ENCODE results near the gene ZNF268. TPM values are rescaled to one million over a fixed set of nuclear protein-coding genes. Genes with fewer than 3 reads are reported as not detected.

The ZNF268 gene
- total RNA-seq, 1 experiment from 2014 or later, result 22.4 TPM

DNA sequence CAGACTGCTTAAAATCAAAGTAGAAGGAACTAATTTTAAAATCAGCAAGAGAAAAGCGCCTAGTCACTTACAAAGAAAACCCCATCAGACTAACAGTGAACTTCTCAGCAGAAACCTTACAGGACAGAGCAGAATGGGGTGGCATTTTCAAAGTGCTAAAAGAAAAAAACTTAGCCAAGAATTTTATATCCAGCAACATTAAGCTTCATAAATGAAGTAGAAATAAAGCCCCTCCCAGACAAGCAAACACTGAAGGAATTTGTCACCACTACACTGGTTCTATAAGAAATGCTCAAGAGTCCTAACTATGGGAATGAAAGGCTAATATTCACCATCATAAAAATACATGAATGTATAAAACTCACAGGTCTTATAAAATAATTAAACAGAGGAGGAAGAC, 6.4 kb upstream of the ZNF268 start:
- TF ChIP-seq SIN3A (IDR thresholded peaks at IDR 0.05; ENCODE audit: borderline replicate concordance, insufficient read depth, low read depth, low read length) (no peak), POLR2AphosphoS5 (IDR thresholded peaks at IDR 0.05; ENCODE audit: low read depth, low read length) (no peak), TCF7L2 (IDR thresholded peaks at IDR 0.05; ENCODE audit: low read depth, low read length) (no peak)
- TF ChIP-seq, protein P1, sequence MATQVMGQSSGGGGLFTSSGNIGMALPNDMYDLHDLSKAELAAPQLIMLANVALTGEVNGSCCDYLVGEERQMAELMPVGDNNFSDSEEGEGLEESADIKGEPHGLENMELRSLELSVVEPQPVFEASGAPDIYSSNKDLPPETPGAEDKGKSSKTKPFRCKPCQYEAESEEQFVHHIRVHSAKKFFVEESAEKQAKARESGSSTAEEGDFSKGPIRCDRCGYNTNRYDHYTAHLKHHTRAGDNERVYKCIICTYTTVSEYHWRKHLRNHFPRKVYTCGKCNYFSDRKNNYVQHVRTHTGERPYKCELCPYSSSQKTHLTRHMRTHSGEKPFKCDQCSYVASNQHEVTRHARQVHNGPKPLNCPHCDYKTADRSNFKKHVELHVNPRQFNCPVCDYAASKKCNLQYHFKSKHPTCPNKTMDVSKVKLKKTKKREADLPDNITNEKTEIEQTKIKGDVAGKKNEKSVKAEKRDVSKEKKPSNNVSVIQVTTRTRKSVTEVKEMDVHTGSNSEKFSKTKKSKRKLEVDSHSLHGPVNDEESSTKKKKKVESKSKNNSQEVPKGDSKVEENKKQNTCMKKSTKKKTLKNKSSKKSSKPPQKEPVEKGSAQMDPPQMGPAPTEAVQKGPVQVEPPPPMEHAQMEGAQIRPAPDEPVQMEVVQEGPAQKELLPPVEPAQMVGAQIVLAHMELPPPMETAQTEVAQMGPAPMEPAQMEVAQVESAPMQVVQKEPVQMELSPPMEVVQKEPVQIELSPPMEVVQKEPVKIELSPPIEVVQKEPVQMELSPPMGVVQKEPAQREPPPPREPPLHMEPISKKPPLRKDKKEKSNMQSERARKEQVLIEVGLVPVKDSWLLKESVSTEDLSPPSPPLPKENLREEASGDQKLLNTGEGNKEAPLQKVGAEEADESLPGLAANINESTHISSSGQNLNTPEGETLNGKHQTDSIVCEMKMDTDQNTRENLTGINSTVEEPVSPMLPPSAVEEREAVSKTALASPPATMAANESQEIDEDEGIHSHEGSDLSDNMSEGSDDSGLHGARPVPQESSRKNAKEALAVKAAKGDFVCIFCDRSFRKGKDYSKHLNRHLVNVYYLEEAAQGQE (IDR thresholded peaks at IDR 0.05; ENCODE audit: insufficient read depth in 1 of 2, low read depth in 2 of 2, low read length in 1 of 2), result no peak
- TF ChIP-seq, protein P2, sequence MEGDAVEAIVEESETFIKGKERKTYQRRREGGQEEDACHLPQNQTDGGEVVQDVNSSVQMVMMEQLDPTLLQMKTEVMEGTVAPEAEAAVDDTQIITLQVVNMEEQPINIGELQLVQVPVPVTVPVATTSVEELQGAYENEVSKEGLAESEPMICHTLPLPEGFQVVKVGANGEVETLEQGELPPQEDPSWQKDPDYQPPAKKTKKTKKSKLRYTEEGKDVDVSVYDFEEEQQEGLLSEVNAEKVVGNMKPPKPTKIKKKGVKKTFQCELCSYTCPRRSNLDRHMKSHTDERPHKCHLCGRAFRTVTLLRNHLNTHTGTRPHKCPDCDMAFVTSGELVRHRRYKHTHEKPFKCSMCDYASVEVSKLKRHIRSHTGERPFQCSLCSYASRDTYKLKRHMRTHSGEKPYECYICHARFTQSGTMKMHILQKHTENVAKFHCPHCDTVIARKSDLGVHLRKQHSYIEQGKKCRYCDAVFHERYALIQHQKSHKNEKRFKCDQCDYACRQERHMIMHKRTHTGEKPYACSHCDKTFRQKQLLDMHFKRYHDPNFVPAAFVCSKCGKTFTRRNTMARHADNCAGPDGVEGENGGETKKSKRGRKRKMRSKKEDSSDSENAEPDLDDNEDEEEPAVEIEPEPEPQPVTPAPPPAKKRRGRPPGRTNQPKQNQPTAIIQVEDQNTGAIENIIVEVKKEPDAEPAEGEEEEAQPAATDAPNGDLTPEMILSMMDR (IDR thresholded peaks at IDR 0.05), result no peak
- no peaks in the 10 kb centered on the region for H3K36me3 ChIP-seq (ENCODE audit: control insufficient read depth, insufficient read depth, low read length)
- intact Hi-C loops (cut with micrococcal nuclease; ENCODE audit: unreplicated experiment) (no loop called here), in situ Hi-C loops (cut with HindIII; ENCODE audit: low pct_unique_long_range_greater_than_20kb, low sequenced_read_pairs) (no loop called here)
- no peak overlapping the region for H3K27ac ChIP-seq (ENCODE audit: low read length)
- H3K4me3 ChIP-seq (ENCODE audit: low read depth in 2 of 2, low read length in 2 of 2), result no peak overlapping the region
- DNase-seq (ENCODE audit: low read depth, low spot score) (no peak), ATAC-seq (no peak)
- H3K9me3 ChIP-seq (ENCODE audit: control insufficient read depth, insufficient read depth, low read depth, low read length), result peaks cover 31% of the 10 kb centered on the region; the same call in 1 of the 2 replicates
- H3K27me3 ChIP-seq (ENCODE audit: control insufficient read depth, insufficient read depth, low read length), result no peaks in the 10 kb centered on the region
- CTCF ChIA-PET, result no interaction called here
- POLR2A ChIA-PET, result no interaction called here
- no TSS peak for BruUV-seq (replicated peaks)
- H3K4me1 ChIP-seq (ENCODE audit: control insufficient read depth, insufficient read depth, low read length), result no peaks in the 10 kb centered on the region

DNA sequence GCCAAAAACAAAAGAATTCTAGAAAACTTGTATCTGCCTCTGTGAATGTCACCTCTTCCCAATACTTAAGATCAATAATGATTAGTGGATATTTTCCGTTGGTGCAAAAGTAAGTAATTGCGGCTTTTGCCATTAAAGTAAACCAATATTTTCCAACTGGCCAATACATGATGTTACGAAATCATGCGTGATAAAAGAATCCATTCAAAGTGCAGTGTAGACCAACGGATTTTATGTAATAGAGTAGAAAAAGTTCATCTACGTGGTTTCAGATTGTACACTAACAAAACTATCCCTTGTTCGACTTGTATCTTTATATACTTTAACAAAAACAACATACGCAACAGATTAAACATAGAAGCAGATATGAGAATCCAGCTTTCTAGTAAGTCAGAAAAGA, 626 bp upstream of the ZNF268 start:
- H3K4me1 ChIP-seq (ENCODE audit: control insufficient read depth, insufficient read depth, low read length), result no peaks in the 10 kb centered on the region
- no peak for ATAC-seq
- in situ Hi-C loops (cut with HindIII; ENCODE audit: low pct_unique_long_range_greater_than_20kb, low sequenced_read_pairs), result no loop called here
- H3K4me3 ChIP-seq (ENCODE audit: low read depth in 2 of 2, low read length in 2 of 2), result peak overlapping the region in 1 of 2 experiments; percentile 92; a peak in 2 of 4 replicates
- TF ChIP-seq POLR2AphosphoS5 (IDR thresholded peaks at IDR 0.05; ENCODE audit: low read depth, low read length), result no peak
- TF ChIP-seq SIN3A (IDR thresholded peaks at IDR 0.05; ENCODE audit: borderline replicate concordance, insufficient read depth, low read depth, low read length), result no peak
- TF ChIP-seq, protein P1 (IDR thresholded peaks at IDR 0.05; ENCODE audit: insufficient read depth in 1 of 2, low read depth in 2 of 2, low read length in 1 of 2), result no peak
- TF ChIP-seq, protein P2 (IDR thresholded peaks at IDR 0.05), result no peak
- TF ChIP-seq TCF7L2 (IDR thresholded peaks at IDR 0.05; ENCODE audit: low read depth, low read length), result no peak
- ChIA-PET CTCF (no interaction called here), POLR2A (no interaction called here)
- DNase-seq (ENCODE audit: low read depth, low spot score), result no peak
- peak overlapping the region; percentile 86; the same call in 1 of the 2 replicates for H3K27ac ChIP-seq (ENCODE audit: low read length)
- intact Hi-C loops (cut with micrococcal nuclease; ENCODE audit: unreplicated experiment), result no loop called here
- no peaks in the 10 kb centered on the region for H3K36me3 ChIP-seq (ENCODE audit: control insufficient read depth, insufficient read depth, low read length)
- BruUV-seq (replicated peaks), result no TSS peak
- peaks cover 52% of the 10 kb centered on the region for H3K9me3 ChIP-seq (ENCODE audit: control insufficient read depth, insufficient read depth, low read depth, low read length)
- no peaks in the 10 kb centered on the region for H3K27me3 ChIP-seq (ENCODE audit: control insufficient read depth, insufficient read depth, low read length)
